GM23338 (cell line): ENCODE results near the gene MAPKAPK3. TPM values are rescaled to one million over a fixed set of nuclear protein-coding genes. Genes with fewer than 3 reads are reported as not detected.
A peak's percentile ranks its signal among the peaks of the same experiment; 100 is the strongest.

Experiments
- ATAC-seq: fragments of 200-7000 bp; cut with Tn5 transposase; 3 replicates; pipeline ENCODE4 v1.9.1; 2020
- DNase-seq: peaks from one replicate; pipeline ENCODE4 v3.0.0-alpha.2; 2015; ENCODE audit warnings: low spot score
- H2AFZ ChIP-seq: fragments of 200-600 bp; sonication (generic); 2 replicates; pipeline ENCODE4 v1.8.0; 2016; ENCODE audit warnings: antibody characterized with exemption, mild to moderate bottlenecking, moderate library complexity
- H3F3A ChIP-seq: fragments of 200-600 bp; sonication (generic); replicated peaks from 2 replicates; pipeline ENCODE4 v1.8.0; 2017; ENCODE audit warnings: antibody characterized with exemption, mixed run types, low read depth
- H3K27ac ChIP-seq: fragments of 200-600 bp; sonication (generic); 2 replicates; pipeline ENCODE4 v1.6.1; 2016; ENCODE audit warnings: low read depth
- H3K27me3 ChIP-seq: fragments of 200-600 bp; sonication (generic); 2 replicates; pipeline ENCODE4 v1.8.0; 2016; ENCODE audit warnings: mild to moderate bottlenecking, mixed run types, moderate library complexity; ENCODE audit not compliant: insufficient read depth
- H3K36me3 ChIP-seq: fragments of 200-600 bp; sonication (generic); 2 replicates; pipeline ENCODE4 v1.8.0; 2016; ENCODE audit warnings: mild to moderate bottlenecking; ENCODE audit not compliant: insufficient read depth
- H3K4me1 ChIP-seq: fragments of 200-600 bp; sonication (generic); 2 replicates; pipeline ENCODE4 v1.8.0; 2016; ENCODE audit warnings: mild to moderate bottlenecking, moderate library complexity; ENCODE audit not compliant: insufficient read depth
- H3K4me2 ChIP-seq: fragments of 200-600 bp; sonication (generic); 2 replicates; pipeline ENCODE4 v1.7.1; 2017; ENCODE audit warnings: mixed run types
- H3K4me3 ChIP-seq: fragments of 200-600 bp; sonication (generic); 2 replicates; pipeline ENCODE4 v1.6.1; 2016; ENCODE audit warnings: mixed run types
- H3K79me2 ChIP-seq: fragments of 200-600 bp; sonication (generic); replicated peaks from 2 replicates; pipeline ENCODE4 v1.8.0; 2017; ENCODE audit warnings: mild to moderate bottlenecking; ENCODE audit not compliant: insufficient read depth
- H3K9me2 ChIP-seq: fragments of 200-600 bp; sonication (generic); 2 replicates; pipeline ENCODE4 v1.8.0; 2017; ENCODE audit not compliant: insufficient read depth
- H4K20me1 ChIP-seq: fragments of 200-600 bp; sonication (generic); replicated peaks from 2 replicates; pipeline ENCODE4 v1.8.0; 2017; ENCODE audit warnings: mild to moderate bottlenecking; ENCODE audit not compliant: insufficient read depth
- H3K27ac Mint-ChIP-seq: 2 replicates; pipeline ENCODE4 v1.8.0; 2020; ENCODE audit warnings: inconsistent platforms, mild to moderate bottlenecking, moderate library complexity, mixed read lengths
- H3K27me3 Mint-ChIP-seq: 3 replicates; pipeline ENCODE4 v1.8.0; 2022; ENCODE audit warnings: low read depth, mild to moderate bottlenecking, moderate library complexity, mixed read lengths, inconsistent platforms; ENCODE audit not compliant: insufficient read depth, poor library complexity
- H3K36me3 Mint-ChIP-seq: 3 replicates; pipeline ENCODE4 v1.8.0; 2021; ENCODE audit warnings: low read depth, mild to moderate bottlenecking, inconsistent platforms, moderate library complexity, mixed read lengths
- H3K4me1 Mint-ChIP-seq: 3 replicates; pipeline ENCODE4 v1.8.0; 2020; ENCODE audit warnings: mild to moderate bottlenecking, inconsistent platforms, mixed read lengths
- H3K4me3 Mint-ChIP-seq: 3 replicates; pipeline ENCODE4 v1.8.0; 2021; ENCODE audit warnings: moderate library complexity, mild to moderate bottlenecking, inconsistent platforms, mixed read lengths
- H3K9me3 Mint-ChIP-seq: 3 replicates; pipeline ENCODE4 v1.8.0; 2020; ENCODE audit warnings: moderate library complexity, mild to moderate bottlenecking, inconsistent platforms, mixed read lengths
- CTCF ChIP-seq, 2 experiments: fragments of 200-600 bp in 1 of 2; sonication (generic) in 1 of 2; conservative IDR thresholded peaks; 2 replicates each; pipeline versions ENCODE4 v1.5.1 to v1.6.1; 2016 to 2017; ENCODE audit warnings: antibody characterized with exemption in 2 of 2, low read depth in 2 of 2, mild to moderate bottlenecking in 2 of 2, moderate library complexity in 1 of 2
- POLR2AphosphoS5 ChIP-seq: IDR thresholded peaks from 2 replicates; pipeline ENCODE4 v1.6.1; 2016; ENCODE audit warnings: antibody characterized with exemption, low read depth
- STAT1 ChIP-seq: IDR thresholded peaks from one replicate; pipeline ENCODE4 v1.6.1; 2016; ENCODE audit warnings: antibody characterized with exemption; ENCODE audit not compliant: unreplicated experiment
- ZNF331 ChIP-seq: fragments of 250-450 bp; sonication (Bioruptor Pico); IDR thresholded peaks from 2 replicates; pipeline ENCODE4 v1.5.0; 2020; ENCODE audit warnings: low read depth, mild to moderate bottlenecking, moderate library complexity
- polyA plus RNA-seq: library from polyadenylated mRNA; unstranded; fragments of >200 nt; fragmentation: Nextera tagmentation; extraction: Ambion mirVana; gene quantifications from 2 replicates; pipeline ENCODE4 v1.2.1, GENCODE V29; 2016
- total RNA-seq: library from RNA; depleted of rRNA; stranded (reverse); fragments of >200 nt; shearing (Covaris generic); gene quantifications from 2 replicates; pipeline ENCODE4 v1.2.3, GENCODE V29; 2014
- TF ChIP-seq, protein P1 (sequence below): IDR thresholded peaks from 2 replicates; pipeline ENCODE4 v1.6.1; 2016; ENCODE audit warnings: antibody characterized with exemption

Gene MAPKAPK3
- total and polyA plus RNA-seq, 2 experiments from 2014 or later: 16.5 to 51.1 TPM

- Histone ChIP-seq H2AFZ (no peak overlapping the region), H3K36me3 (no peaks in the 10 kb centered on the region), H3K4me2 (no peak overlapping the region), H4K20me1 (no peaks in the 10 kb centered on the region), H3F3A (0 out of 2 replicates have a peak, but pooled peaks cover 5% of the 10 kb centered on the region), H3K9me2 (no peaks in the 10 kb centered on the region), H3K4me1 (peaks cover 13% of the 10 kb centered on the region), H3K27me3 (no peaks in the 10 kb centered on the region), H3K79me2 (no peaks in the 10 kb centered on the region), H3K4me3 (no peak overlapping the region), H3K27ac (peak overlapping the region; percentile 63; the same call in 1 of the 2 replicates)
- DNase-seq: peak; percentile 44
- peak; percentile 57 for ATAC-seq
- Mint-ChIP-seq H3K27me3 (peaks cover 8% of the 10 kb centered on the region), H3K9me3 (no peaks in the 10 kb centered on the region), H3K4me1 (peaks cover 29% of the 10 kb centered on the region), H3K36me3 (no peaks in the 10 kb centered on the region; the same call in 2 of the 3 replicates), H3K27ac (no peak overlapping the region), H3K4me3 (no peak overlapping the region)
- TF ChIP-seq STAT1 (no peak), ZNF331 (no peak), POLR2AphosphoS5 (no peak)
- TF ChIP-seq, protein P1, sequence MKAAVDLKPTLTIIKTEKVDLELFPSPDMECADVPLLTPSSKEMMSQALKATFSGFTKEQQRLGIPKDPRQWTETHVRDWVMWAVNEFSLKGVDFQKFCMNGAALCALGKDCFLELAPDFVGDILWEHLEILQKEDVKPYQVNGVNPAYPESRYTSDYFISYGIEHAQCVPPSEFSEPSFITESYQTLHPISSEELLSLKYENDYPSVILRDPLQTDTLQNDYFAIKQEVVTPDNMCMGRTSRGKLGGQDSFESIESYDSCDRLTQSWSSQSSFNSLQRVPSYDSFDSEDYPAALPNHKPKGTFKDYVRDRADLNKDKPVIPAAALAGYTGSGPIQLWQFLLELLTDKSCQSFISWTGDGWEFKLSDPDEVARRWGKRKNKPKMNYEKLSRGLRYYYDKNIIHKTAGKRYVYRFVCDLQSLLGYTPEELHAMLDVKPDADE: no peak
Measured at GRCh38 chr3:50651920-50652529, 35.1 kb downstream of the MAPKAPK3 start.

- H3K36me3 Mint-ChIP-seq: no peaks in the 10 kb centered on the region; the same call in 2 of the 3 replicates
- ATAC-seq (peak; percentile 77), DNase-seq (peak; percentile 77)
- H3K27me3 Mint-ChIP-seq: peaks cover 8% of the 10 kb centered on the region
- Histone ChIP-seq H3K36me3 (no peaks in the 10 kb centered on the region), H3K79me2 (no peaks in the 10 kb centered on the region), H2AFZ (no peak overlapping the region), H4K20me1 (no peaks in the 10 kb centered on the region), H3K9me2 (no peaks in the 10 kb centered on the region), H3K4me3 (no peak overlapping the region), H3K27me3 (no peaks in the 10 kb centered on the region), H3K4me2 (no peak overlapping the region), H3K27ac (peak overlapping the region; percentile 63; the same call in 1 of the 2 replicates), H3K4me1 (peaks cover 13% of the 10 kb centered on the region), H3F3A (0 out of 2 replicates have a peak, but pooled peaks cover 5% of the 10 kb centered on the region)
- no peak overlapping the region for H3K27ac Mint-ChIP-seq
- peak; percentile 77 to 89 for TF ChIP-seq CTCF (conservative IDR thresholded peaks at IDR 0.05; ENCODE audit: low read depth in 2 of 2)
- TF ChIP-seq, protein P1: no peak
- no peaks in the 10 kb centered on the region for H3K9me3 Mint-ChIP-seq
- no peak overlapping the region for H3K4me3 Mint-ChIP-seq
- peaks cover 29% of the 10 kb centered on the region for H3K4me1 Mint-ChIP-seq
Measured at GRCh38 chr3:50652709-50653108, 35.8 kb downstream of the MAPKAPK3 start.
